Upper lobe of left lung (tissue), 6 donors: ENCODE results near the gene TUBB4B. TPM values are rescaled to one million over a fixed set of nuclear protein-coding genes. Genes with fewer than 3 reads are reported as not detected.

Experiments
- ATAC-seq, 2 donors: fragments of 200-7000 bp; cut with Tn5 transposase; one replicate each; pipeline ENCODE4 v1.9.1; 2022; ENCODE audit warnings: mild to moderate bottlenecking in 2 of 2, moderate library complexity in 2 of 2; ENCODE audit not compliant: low FRiP score in 2 of 2
- DNase-seq, 2 donors: peaks; one replicate each; pipeline ENCODE4 v3.0.0-alpha.2; 2019 to 2020
- H3K27ac ChIP-seq, 4 donors: fragments of 200-600 bp; sonication (generic); one replicate each; pipeline ENCODE4 v1.5.1; 2016 to 2019
- H3K27me3 ChIP-seq, 4 donors: fragments of 200-600 bp; sonication (generic); one replicate each; pipeline ENCODE4 v1.5.1; 2017 to 2019
- H3K36me3 ChIP-seq, 4 donors: fragments of 200-600 bp; sonication (generic); one replicate each; pipeline ENCODE4 v1.5.1; 2016 to 2019
- H3K4me1 ChIP-seq, 4 donors: fragments of 200-600 bp; sonication (generic); one replicate each; pipeline ENCODE4 v1.5.1; 2018 to 2019
- H3K4me3 ChIP-seq, 4 donors: fragments of 200-600 bp; sonication (generic); one replicate each; pipeline ENCODE4 v1.5.1; 2017 to 2019; ENCODE audit warnings: mild to moderate bottlenecking in 2 of 4, moderate library complexity in 1 of 4
- H3K9me3 ChIP-seq, 4 donors: fragments of 200-600 bp; sonication (generic); one replicate each; pipeline ENCODE4 v1.5.1; 2018 to 2019
- CTCF ChIP-seq, 6 experiments: fragments of 450-650 bp in 4 of 6; fragments of 200-600 bp in 2 of 6; sonication (generic) in 2 of 6; IDR thresholded peaks; one replicate each; pipeline ENCODE4 v1.5.1; 2016 to 2019; ENCODE audit warnings: antibody characterized with exemption in 6 of 6
- EP300 ChIP-seq, 4 donors: sonication (generic); formaldehyde crosslinking; IDR thresholded peaks; one replicate each; pipeline ENCODE4 v1.5.1; 2017; ENCODE audit warnings: antibody characterized with exemption in 4 of 4, control low read depth in 2 of 4
- POLR2A ChIP-seq, 4 donors: fragments of 450-650 bp; IDR thresholded peaks; one replicate each; pipeline ENCODE4 v1.5.1; 2016 to 2017; ENCODE audit warnings: antibody characterized with exemption in 4 of 4, mild to moderate bottlenecking in 2 of 4
- POLR2AphosphoS5 ChIP-seq, 2 donors: sonication (generic); formaldehyde crosslinking; IDR thresholded peaks; one replicate each; pipeline ENCODE4 v1.5.1; 2017; ENCODE audit warnings: antibody characterized with exemption in 2 of 2
- WGBS, 2 donors: methylation state at CpG; one replicate each; pipeline ENCODE4 v1.1.5; 2017 to 2018; 5-methylcytosine and 5-hydroxymethylcytosine counted together
- total RNA-seq, 6 donors: library from RNA; depleted of rRNA in 4 of 6; stranded (reverse); fragments of >200 nt in 4 of 6; gene quantifications; one replicate each; pipeline versions ENCODE4 v1.1.0 to v1.2.1, GENCODE V29; 2016 to 2021
- donor health status: DM: no; HTN: no; CAD: no; lungs with moderate emphysema.
- donor health status: DM: no; HTN: yes; CAD: no; lungs with severe emphysema.

The TUBB4B gene
- total RNA-seq, 6 donors from 2014 or later = 120 to 539 (median 227) TPM

- ATAC-seq (no peak), DNase-seq (peak in 1 of 2 donors; percentile 60)
- Histone ChIP-seq H3K4me3 (no peak overlapping the region), H3K27ac (peak overlapping the region in 1 of 4 donors; percentile 18), H3K4me1 (peaks cover 17 to 66% (median 52%) of the 10 kb centered on the region in 4 donors), H3K27me3 (no peaks in the 10 kb centered on the region), H3K9me3 (no peaks in the 10 kb centered on the region), H3K36me3 (peaks cover 7 to 30% (median 17%) of the 10 kb centered on the region in 4 donors)
- TF ChIP-seq POLR2A (IDR thresholded peaks at IDR 0.05) (no peak), EP300 (IDR thresholded peaks at IDR 0.05) (no peak), POLR2AphosphoS5 (IDR thresholded peaks at IDR 0.05) (no peak), CTCF (IDR thresholded peaks at IDR 0.05) (no peak)
- WGBS, 2 donors = 88 to 90% methylated on average over 5 to 14 of the region's 14 CpGs
These were observed 47.3 kb upstream of the TUBB4B start for GRCh38 chr9:137193771-137194170.

GRCh38 chr9:137194388-137194787 lies 46.7 kb upstream of the TUBB4B start:
- TF ChIP-seq CTCF (IDR thresholded peaks at IDR 0.05) (no peak), POLR2A (IDR thresholded peaks at IDR 0.05) (no peak)
- no peak overlapping the region for H3K4me3 ChIP-seq
- DNase-seq = peak in 1 of 2 donors; percentile 82

GRCh38 chr9:137194909-137195308 lies 46.2 kb upstream of the TUBB4B start:
- Histone ChIP-seq H3K27me3 (no peaks in the 10 kb centered on the region), H3K4me1 (peaks cover 20 to 67% (median 55%) of the 10 kb centered on the region in 4 donors), H3K4me3 (no peak overlapping the region), H3K36me3 (peaks cover 6 to 28% (median 14%) of the 10 kb centered on the region in 4 donors), H3K9me3 (no peaks in the 10 kb centered on the region), H3K27ac (peak overlapping the region in 1 of 4 donors; percentile 18)
- 66 to 81% methylated on average over 8 to 10 of the region's 10 CpGs for WGBS, 2 donors
- no peak for TF ChIP-seq CTCF (IDR thresholded peaks at IDR 0.05)
- TF ChIP-seq POLR2A (IDR thresholded peaks at IDR 0.05) = no peak
- no peak for TF ChIP-seq EP300 (IDR thresholded peaks at IDR 0.05)
- TF ChIP-seq POLR2AphosphoS5 (IDR thresholded peaks at IDR 0.05) = no peak
- DNase-seq (no peak), ATAC-seq (no peak)

More at GRCh38 chr9:137194388-137194787, 46.7 kb upstream of the TUBB4B start:
- Histone ChIP-seq H3K27ac (peak overlapping the region in 1 of 4 donors; percentile 18), H3K4me1 (peaks cover 21 to 67% (median 55%) of the 10 kb centered on the region in 4 donors), H3K36me3 (peaks cover 7 to 30% (median 17%) of the 10 kb centered on the region in 4 donors), H3K27me3 (no peaks in the 10 kb centered on the region), H3K9me3 (no peaks in the 10 kb centered on the region)
- ATAC-seq = no peak
- 74% methylated on average over 13 of the region's 16 CpGs; no CpG with 5 or more reads in 1 of the 2 donors for WGBS, 2 donors

- DNase-seq = peak in 1 of 2 donors; percentile 69
- peaks cover 3 to 20% (median 7%) of the 10 kb centered on the region in 4 donors for H3K36me3 ChIP-seq
- peaks cover 13 to 60% (median 48%) of the 10 kb centered on the region in 4 donors for H3K4me1 ChIP-seq
- peak overlapping the region in 1 of 4 donors; percentile 48 for H3K27ac ChIP-seq
- WGBS, 2 donors = 86 to 88% methylated on average over 12 to 17 of the region's 21 CpGs
- ATAC-seq = no peak
- no peaks in the 10 kb centered on the region for H3K27me3 ChIP-seq
- H3K9me3 ChIP-seq = no peaks in the 10 kb centered on the region
- TF ChIP-seq EP300 (IDR thresholded peaks at IDR 0.05) (no peak), CTCF (IDR thresholded peaks at IDR 0.05) (no peak), POLR2AphosphoS5 (IDR thresholded peaks at IDR 0.05) (no peak), POLR2A (IDR thresholded peaks at IDR 0.05) (no peak)
- no peak overlapping the region for H3K4me3 ChIP-seq
These were observed 45.4 kb upstream of the TUBB4B start for GRCh38 chr9:137195525-137196220.
